HG03159 (cell line): ENCODE data around the gene OASL.
A peak's percentile ranks its signal among the peaks of the same experiment; 100 is the strongest.

Experiments
- ATAC-seq: cut with Tn5 transposase; IDR thresholded peaks from one replicate; pipeline ENCODE4 v1.9.1; 2021; ENCODE audit warnings: mild to moderate bottlenecking, moderate library complexity; ENCODE audit not compliant: unreplicated experiment

Gene OASL

DNA sequence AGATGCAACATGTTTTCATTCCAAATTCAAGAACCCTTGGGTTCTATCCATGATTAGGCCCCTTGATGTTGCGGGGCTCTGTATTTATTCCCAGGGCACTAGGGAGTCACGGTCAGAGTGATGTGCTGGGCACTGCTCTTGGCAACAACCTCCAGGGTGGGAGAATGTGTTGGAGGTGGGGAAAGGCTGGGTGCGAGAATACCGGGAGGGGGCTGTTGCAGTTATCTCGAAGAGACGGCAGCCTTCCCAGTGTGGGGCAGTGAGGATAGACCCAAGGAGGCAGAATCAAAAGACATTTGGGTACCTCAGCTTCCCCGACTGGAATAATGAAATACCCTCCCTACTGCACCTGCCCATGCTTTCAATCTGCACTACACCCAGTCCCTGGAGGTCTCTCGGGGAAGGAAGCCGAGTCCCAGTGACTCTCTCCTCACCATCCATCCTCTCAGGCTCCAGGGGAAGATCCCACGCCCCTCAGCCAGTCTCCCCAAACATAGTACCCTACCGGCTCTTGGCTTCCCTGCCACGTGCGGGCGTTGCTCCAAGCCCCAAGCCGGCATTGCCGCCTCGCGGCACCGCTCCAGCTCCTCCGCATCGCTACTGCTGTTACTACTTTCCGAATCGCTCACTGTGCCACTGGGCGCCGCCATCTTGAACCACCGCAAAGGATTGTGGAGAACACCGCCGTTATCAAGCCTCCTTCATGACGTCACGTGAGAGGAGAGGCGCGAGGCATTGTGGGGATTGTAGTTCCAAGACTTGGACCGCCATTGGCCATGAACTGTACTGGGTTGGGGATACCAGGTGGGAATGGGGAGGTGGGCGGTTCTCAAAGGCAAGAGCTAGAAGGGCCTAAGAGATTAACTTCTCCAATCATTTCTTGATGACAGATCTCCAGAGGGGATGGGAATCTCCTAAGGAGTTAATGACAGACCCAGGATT lies 22.9 kb downstream of the OASL start, which contains the start of gene C12orf43:
Gene C12orf43 (minus strand): TSS at position 663 of the 942 bp plus-strand sequence. CDS start 13 bp downstream, at position 650.
- peak; percentile 96 for ATAC-seq

DNA sequence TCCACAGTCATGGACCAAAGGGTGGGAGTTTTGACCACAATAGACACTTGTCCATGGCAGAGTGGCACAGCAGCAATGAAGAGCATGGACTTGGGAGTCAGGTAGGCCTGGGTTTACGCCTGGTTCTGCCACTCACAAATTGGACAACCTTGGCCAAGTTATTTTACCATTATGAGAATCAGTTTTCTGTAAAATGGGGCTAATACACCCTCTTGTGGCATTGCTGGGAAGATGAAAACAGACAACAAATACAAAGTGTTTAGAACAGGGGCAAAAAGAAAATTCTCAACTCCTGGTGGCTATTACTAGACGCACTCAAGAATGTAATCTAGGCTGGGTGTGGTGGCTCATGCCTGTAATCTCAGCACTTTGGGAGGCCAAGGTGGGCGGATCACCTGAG lies 25.3 kb downstream of the OASL start:
- ATAC-seq, result no peak

DNA sequence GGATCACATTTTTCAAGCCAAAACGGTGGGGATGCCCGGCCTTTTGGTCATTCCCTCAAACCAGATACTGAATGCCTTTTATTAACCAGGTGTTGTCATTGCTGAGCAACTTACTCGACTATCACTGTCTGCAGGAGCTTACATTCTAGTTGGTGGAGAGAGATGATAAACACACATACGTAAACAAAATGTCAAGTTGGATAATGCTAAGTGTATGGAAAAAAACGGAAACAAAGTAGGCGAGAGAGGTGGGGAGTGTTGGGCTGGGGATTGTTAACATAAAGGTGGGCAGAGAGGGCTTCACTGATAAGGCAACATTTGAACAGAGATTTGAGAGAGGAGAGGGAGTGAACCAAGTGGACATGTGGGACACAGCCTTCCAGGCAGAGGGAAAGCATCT lies 27.2 kb downstream of the OASL start:
- ATAC-seq, result no peak

- ATAC-seq, result no peak
Measured at GRCh38 chr12:121010860-121011259, 28.2 kb downstream of the OASL start.

DNA sequence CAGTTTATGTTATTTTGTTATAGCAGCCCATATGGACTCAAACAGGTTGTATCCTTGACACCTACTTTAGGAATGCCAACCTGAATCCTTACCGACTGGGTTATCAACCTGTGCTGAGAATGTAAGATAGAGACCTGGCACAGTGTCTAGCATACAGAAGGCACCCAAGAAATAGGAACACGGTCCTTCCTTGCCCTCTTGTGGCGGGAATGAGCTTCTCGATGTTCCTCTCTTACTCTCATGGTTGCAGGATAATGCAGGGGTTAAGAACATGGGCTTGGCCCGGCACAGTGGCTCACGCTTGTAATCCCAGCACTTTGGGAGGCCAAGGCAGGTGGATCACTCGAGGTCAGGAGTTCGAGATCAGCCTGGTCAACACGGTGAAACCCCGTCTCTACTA lies 29.3 kb downstream of the OASL start:
- ATAC-seq, result no peak

DNA sequence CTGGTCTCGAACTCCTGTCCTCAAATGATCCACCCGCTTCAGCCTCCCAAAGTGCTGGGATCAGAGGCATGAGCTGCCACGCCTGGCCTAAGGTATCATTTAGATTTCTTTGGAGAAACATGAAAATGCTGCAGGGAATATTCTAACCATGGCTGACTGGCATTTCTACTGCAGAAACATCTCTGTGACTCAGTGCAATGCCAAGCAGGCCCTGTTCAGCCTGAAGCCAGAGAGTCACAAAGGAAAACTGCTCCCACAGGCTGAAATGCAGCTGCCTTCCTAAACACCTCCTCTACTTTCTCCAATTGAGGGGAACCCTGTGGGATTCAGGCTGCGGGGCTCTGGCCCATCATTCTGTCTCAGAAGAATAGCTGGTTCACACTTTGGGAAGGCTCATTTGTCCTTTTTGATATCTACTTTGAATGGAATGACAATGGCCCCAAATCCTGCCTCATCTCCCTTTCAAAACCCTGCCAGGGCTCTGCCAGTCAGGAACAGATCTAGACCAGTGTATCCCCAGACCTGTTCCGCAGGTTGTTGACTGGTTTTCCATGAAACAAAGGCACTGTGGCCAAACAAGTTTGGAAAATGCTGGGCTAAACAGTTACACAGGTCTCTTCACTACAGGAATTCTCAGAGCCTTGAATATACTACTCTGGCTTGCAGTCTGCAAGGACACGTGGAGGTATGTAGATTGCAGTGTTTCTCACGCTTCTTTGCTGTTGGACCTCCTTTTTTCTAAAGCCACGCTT lies 30.5 kb downstream of the OASL start:
- no peak for ATAC-seq

- no peak for ATAC-seq
Measured at GRCh38 chr12:121005346-121005815, 33.7 kb downstream of the OASL start.

- no peak for ATAC-seq
Measured at GRCh38 chr12:121004253-121004815, 34.7 kb downstream of the OASL start.

GRCh38 chr12:121003650-121004049 lies 35.4 kb downstream of the OASL start:
- no peak for ATAC-seq

DNA sequence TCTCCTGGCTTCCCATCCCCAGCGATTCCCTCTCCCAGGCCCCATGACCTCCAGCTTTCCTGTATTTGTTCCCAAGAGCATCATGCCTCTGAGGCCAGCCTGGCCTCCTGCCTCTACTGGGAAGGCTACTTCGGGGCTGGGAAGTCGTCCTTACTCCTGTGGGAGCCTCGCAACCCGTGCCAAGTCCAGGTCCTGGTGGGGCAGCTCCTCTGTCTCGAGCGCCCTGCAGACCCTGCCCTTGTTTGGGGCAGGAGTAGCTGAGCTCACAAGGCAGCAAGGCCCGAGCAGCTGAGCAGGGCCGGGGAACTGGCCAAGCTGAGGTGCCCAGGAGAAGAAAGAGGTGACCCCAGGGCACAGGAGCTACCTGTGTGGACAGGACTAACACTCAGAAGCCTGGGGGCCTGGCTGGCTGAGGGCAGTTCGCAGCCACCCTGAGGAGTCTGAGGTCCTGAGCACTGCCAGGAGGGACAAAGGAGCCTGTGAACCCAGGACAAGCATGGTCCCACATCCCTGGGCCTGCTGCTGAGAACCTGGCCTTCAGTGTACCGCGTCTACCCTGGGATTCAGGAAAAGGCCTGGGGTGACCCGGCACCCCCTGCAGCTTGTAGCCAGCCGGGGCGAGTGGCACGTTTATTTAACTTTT lies 37.1 kb downstream of the OASL start:
- ATAC-seq, result no peak

GRCh38 chr12:121001060-121001459 lies 38.0 kb downstream of the OASL start:
- ATAC-seq, result no peak

GRCh38 chr12:121000530-121000929 lies 38.5 kb downstream of the OASL start:
- no peak for ATAC-seq

DNA sequence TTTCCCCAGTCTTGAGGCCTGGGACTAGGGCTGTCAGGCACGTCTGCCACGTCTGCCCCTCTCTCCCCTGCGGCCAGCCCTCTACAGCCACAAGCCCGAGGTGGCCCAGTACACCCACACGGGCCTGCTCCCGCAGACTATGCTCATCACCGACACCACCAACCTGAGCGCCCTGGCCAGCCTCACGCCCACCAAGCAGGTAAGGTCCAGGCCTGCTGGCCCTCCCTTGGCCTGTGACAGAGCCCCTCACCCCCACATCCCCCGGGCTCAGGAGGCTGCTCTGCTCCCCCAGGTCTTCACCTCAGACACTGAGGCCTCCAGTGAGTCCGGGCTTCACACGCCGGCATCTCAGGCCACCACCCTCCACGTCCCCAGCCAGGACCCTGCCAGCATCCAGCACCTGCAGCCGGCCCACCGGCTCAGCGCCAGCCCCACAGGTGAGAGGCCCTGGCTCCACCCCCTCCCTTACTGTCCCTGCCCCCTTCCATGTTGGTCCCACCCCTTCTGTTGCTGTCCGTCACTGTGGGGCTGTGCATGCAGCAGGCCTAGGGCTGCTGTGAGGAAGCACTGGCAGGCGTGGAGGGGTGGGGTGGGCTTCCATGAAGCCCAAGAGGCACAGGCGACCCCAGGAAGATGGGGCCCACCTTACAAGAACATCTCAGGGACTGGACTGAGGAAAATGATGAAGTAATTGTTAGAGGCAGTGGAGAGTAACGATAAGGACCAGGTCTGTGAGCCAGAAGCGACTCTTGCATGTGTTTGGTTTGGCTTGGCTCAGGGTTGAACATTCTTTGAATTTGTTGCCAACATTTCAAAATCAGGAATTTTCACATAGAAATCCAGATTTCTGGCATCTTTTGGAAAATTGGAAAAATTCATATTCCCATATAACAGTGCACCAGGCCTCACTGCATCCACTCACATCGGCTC lies 39.6 kb downstream of the OASL start:
- no peak for ATAC-seq

- no peak for ATAC-seq
Measured at GRCh38 chr12:120998435-120998834, 40.6 kb downstream of the OASL start.

GRCh38 chr12:120997448-120997847 lies 41.6 kb downstream of the OASL start:
- no peak for ATAC-seq

DNA sequence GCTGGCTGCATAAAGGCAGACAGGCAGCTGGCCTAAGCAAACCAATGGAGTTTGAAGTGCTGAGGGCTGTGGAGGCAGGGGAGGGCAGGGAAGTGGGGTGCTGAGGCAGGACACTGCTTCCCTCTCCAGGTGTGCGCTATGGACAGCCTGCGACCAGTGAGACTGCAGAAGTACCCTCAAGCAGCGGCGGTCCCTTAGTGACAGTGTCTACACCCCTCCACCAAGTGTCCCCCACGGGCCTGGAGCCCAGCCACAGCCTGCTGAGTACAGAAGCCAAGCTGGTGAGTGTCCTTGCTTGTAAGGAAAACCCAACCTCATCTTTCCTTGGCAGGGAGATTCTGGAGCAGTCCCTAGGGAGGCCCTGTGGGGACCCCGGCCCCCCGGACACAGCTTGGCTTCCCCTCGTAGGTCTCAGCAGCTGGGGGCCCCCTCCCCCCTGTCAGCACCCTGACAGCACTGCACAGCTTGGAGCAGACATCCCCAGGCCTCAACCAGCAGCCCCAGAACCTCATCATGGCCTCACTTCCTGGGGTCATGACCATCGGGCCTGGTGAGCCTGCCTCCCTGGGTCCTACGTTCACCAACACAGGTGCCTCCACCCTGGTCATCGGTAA lies 42.8 kb downstream of the OASL start:
- ATAC-seq, result no peak

DNA sequence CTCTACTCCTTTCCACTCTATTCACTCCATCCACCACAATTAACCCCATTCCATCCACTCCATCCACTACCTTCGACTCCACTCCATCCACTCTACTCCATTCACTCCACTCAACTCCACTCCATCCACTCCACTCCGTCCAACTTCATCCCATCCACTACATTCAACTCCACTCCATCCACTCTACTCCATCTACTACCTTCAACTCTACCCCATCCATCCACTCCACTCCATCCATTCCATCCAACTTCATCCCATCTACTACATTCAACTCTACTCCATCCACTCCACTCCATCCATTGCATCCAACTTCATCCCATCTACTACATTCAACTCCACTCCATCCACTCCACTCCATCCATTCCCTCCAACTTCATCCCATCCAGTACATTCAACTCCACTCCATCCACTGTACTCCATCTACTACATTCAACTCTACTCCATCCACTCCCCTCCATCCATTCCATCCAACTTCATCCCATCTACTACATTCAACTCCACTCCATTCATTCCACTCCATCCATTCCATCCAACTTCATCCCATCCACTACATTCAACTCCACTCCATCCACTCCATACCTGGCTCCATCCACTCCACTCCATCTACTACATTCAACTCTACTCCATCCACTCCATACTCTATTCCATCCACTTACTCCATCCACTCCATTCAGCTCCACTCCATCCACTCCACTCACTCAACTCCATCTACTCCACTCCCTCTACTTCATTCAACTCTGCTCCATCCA lies 44.3 kb downstream of the OASL start:
- no peak for ATAC-seq

DNA sequence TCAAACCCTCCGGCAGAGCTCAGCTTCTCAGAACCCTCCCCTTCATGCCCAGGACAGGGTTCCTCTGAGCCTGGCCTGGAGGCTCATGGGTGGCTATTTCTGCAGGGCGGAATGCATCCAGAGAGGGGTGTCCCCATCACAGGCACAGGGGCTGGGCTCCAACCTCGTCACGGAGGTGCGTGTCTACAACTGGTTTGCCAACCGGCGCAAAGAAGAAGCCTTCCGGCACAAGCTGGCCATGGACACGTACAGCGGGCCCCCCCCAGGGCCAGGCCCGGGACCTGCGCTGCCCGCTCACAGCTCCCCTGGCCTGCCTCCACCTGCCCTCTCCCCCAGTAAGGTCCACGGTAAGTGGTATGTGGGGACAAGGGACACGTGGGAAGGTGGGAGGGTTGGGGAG lies 45.0 kb downstream of the OASL start:
- ATAC-seq, result no peak

DNA sequence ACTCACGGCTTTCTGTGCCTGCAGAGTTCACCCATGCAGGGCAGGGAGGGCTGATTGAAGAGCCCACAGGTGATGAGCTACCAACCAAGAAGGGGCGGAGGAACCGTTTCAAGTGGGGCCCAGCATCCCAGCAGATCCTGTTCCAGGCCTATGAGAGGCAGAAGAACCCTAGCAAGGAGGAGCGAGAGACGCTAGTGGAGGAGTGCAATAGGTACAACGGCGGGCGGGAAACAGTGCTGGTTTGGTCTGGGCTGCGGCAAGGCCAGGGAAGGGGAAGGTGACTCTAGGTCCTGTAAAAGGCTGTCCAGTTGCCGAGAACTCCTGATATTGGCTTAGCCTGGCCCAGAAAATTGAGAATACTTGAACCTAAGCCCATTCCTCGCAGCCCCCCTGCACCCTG lies 45.5 kb downstream of the OASL start:
- no peak for ATAC-seq
